Activated effector memory CD4-positive, alpha-beta T cell treated with Interleukin-2 at 50 U/mL for 16 hours (primary cell): ENCODE measurements around the gene TRPC4.

Experiments used
- DNase-seq: peaks from one replicate; pipeline ENCODE4 v3.0.0-alpha.2; 2020

Gene TRPC4

DNA sequence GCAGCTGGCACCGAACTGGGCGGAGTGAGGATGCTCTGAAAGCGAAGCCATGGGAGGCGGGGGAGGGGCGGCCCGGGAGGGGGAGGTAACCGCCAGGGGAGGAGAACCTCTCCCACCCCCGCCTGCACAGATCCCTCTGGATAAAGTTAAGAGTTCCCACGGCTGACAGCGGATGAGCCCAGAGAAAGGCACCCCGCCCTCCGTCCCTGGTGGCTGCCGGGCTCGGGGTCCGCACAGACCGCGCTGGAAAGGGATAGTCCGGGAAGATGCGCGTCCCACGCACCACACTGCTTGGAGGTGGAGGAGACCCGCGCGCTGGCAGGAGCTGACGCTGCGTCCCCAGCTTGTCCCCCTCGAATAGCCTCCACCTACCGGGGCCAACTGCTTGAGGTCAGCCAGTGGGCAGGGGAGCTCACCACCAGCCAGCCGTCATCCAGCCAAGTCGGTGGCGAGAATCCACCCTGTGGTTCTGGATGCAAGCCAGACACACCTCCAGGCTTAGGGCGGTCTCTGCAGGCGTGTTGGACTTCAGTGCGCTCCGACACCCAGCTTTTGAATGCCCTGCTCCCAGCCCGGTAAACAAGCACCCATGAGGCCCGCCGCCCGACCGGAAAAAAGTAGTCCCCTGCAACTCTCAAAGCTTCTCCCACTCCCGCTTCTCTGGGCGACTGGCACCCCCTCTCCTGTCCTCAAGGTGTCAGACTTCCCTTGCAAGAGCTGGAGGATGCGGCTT is at the start of gene TRPC4:
TRPC4 (minus strand) TSS at position 17 of the 733 bp plus-strand sequence. CDS start 86,439 bp downstream, outside the sequence.
- DNase-seq: no peak

DNA sequence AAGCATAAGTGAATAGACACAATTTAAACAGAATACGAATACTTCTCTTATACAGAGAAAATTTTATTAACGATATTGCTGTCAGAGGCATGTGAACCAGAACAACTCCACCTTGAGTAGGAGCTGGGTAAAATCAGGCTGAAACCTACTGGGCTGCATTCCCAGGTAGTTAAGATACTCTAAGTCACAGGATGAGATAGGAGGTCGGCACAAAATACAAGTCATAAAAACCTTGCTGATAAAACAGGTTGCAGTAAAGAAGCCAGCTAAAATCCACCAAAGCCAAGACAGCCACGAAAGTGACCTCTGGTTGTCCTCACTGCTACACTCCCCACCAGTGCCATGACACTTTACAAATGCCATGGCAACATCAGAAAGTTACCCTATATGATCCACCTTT is 49.2 kb upstream of the TRPC4 start:
- DNase-seq: no peak

GRCh38 chr13:37918116-37918714 is 48.6 kb upstream of the TRPC4 start:
- no peak for DNase-seq

DNA sequence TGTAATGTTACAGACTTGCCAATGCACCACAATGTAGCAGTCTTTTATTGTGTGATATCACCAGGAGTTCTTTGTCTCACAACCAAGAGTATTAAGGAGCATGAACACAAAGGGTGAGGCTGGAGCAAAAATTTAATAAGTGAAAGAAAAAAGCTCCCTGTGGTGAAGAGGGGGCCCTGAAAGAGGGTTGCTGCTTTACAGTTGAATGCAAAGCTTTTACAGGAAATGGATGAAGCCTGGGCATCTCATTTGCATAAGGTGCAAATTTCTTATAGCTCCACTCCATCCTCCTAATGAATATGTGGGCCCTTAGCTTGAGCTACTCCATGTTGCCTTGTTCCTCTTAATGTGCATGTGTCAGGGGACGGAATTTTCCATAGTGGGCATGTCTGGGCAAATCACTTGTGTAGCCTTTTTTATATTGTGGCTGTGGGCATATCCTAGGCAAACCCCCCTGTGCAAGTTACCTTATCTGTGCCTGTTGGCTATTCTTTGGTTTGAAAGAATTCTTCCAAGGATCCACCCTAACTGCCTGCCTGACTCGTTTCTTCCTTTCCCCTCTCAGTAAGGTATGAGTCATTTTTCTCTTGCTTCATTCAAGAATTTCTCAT is 45.3 kb upstream of the TRPC4 start:
- DNase-seq: no peak

DNA sequence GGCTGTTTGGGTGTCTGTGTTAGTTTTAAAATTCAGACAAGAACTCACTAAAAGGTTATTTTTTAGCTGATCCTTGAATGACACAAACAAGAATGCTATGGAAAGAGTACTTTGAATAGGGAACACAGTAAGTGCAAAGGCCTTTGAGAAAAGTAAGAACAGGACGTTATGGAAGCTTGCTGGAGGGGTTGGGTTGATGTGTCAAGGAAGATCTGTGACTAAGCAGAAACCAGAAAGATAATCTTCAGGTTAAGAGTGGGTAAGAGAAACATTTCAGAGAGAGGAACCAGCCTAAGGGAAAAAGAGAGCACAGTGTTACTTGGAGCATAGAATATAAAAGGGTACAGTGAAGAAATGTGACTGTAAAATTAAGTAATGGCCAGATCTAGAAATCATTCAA is 41.2 kb upstream of the TRPC4 start:
- DNase-seq: no peak

- DNase-seq: no peak
These were observed 37.3 kb upstream of the TRPC4 start for GRCh38 chr13:37906880-37907279.

DNA sequence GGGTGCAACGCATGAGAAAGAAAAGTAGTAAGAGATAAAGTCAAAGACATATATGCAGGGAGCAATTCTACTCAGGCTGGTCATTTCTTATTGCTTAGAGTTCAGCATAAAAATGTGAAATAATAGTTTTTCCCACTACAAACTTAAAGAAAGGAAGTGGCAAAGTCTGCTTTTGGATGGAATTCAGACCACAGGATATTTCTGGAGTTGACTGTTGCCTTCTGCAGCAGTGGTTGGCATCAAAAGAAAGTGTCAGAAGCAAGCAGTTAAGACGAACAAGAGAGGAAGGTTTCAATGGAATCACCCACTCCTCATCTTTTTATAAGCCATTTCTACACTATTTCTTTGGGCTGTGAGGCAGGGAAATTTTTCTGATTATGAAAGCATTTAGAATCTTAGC is 36.2 kb upstream of the TRPC4 start:
- no peak for DNase-seq

DNA sequence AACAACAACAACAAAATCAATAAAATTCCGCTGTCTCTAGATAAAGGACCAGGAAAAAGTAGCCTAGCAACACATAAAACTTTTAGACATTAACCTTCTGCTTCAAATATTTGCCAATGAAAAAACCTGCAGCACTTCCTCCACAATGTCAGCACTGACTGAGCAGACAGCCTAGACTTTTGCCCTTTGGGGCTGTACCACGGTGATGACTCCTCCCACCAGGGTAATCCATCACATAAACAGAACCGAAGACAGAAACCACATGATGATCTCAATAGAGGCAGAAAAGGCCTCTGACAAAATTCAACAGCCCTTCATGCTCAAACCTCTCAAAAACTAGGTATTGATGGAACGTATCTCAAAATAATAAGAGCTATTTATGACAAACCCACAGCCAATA is 30.2 kb upstream of the TRPC4 start:
- no peak for DNase-seq

- DNase-seq: no peak
These were observed 23.7 kb upstream of the TRPC4 start for GRCh38 chr13:37893321-37893720.

DNA sequence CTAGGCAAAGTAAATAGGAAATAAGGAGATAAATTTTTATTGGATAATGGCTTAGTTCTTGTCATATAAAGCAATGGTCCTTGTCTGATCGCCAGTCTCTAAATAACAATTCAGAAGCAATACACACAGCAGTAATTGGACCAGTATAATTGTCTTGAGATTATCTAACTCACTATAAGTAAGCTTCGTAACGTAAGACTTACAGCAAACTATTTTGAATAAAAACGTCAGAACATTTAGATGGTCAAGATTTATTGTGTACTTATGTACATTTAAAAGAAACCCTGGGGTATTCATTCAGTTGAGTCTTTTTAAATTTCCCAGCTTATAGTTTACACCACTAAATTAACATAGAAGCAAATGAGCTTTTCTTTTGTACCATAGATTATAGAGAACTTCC is 20.2 kb upstream of the TRPC4 start:
- DNase-seq: no peak

DNA sequence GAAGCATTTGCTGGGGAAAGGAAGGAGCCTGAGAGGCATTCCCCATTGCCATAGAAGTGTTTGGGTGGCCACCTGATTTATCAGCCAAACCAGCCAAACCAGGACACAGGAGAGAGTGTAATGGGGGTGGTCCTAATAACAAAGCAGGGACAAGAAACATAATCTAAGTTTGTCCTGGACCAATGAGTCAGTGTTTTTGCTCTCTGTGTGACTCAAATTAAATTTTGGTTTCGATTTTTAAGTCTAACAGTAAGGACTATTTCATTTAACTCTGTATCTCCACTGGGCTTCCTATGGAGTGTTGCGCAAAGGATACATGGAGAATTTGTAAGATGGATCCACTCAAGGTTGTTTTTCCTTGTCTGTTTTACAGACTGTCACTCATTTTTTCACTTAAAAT is 19.5 kb upstream of the TRPC4 start:
- no peak for DNase-seq

- DNase-seq: no peak
These were observed 17.3 kb upstream of the TRPC4 start for GRCh38 chr13:37886879-37887278.

DNA sequence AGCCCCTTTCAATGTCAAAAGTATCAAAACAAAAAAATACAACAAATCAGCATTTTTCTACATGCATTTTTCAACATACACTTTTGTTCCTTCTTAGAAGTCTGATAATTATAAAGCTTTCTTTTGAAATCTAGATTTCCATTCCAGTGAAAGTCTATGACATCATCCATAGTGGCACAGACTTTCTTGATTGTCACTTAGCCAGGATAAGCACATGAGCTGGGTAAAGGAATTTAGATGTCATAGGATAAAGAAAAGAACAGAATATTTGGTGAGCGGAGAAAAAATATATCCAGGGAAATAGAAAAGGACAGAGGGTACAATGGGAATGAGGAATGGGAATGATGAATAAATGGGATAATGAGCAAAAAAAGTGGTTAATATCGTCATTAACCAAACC is 15.1 kb upstream of the TRPC4 start:
- no peak for DNase-seq

- no peak for DNase-seq
These were observed 14.5 kb upstream of the TRPC4 start for GRCh38 chr13:37884026-37884425.

DNA sequence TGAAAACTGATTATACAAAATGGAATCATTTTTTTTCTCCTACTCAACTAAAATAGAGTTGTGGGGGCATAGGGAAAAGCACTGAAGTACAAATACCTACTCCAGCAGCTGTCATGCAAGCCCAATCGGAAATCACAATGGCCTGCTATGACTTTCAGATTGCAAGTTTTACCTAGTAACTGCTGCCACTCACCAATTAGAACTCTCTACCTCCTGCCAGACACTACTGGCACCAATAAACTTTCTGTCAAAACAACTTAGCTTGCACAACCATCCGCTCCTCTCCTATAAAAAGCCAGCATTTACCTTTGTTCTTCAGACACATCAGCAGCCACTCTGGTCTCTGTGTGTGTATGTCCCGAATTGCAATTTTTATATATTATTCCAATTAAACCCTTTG is 9.3 kb upstream of the TRPC4 start:
- no peak for DNase-seq

GRCh38 chr13:37878496-37878895 is 8.9 kb upstream of the TRPC4 start:
- no peak for DNase-seq

DNA sequence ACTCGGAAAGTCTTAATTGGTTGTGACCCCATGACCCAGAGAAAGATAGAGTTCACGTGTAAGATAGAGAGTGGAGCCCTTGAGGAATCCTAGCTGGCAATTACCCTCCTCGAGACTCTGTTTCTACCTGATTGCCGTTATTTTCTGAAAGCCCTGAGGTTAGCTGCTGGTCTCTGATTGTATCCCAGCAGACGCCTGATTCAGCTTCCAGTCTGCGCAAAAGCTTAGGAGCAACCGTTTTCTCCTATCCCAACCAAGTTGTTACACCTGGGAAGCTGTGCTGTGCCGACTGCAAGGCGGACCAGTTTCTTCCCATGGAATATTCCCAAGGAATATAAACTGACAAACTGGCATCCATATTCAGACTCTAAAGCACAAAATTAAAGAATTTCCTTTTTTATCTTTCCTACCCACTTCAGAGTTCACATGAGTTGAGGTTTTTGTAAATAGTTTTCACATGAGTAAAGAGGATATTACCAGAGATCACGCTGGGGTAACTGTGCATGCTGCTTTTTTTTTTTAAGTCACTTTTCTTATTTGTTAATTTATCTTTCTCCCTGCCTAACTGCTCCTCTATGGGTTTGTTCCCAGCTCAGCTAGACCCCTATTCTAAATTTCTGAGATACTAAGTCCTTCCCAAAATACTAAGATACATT is 1.5 kb upstream of the TRPC4 start:
- DNase-seq: no peak

- DNase-seq: no peak
These were observed 895 bp upstream of the TRPC4 start for GRCh38 chr13:37870489-37870845.

GRCh38 chr13:37869506-37869755 is 141 bp downstream of the TRPC4 start:
- DNase-seq: no peak

GRCh38 chr13:37868691-37869505 is 674 bp downstream of the TRPC4 start:
- DNase-seq: no peak

- DNase-seq: no peak
These were observed 5.9 kb downstream of the TRPC4 start for GRCh38 chr13:37863708-37864107.

GRCh38 chr13:37835392-37835791 is 34.2 kb downstream of the TRPC4 start:
- no peak for DNase-seq

GRCh38 chr13:37833411-37833810 is 36.2 kb downstream of the TRPC4 start:
- no peak for DNase-seq

GRCh38 chr13:37816276-37816675 is 53.3 kb downstream of the TRPC4 start:
- no peak for DNase-seq
